HTERT RPE-1 (cell line): ENCODE measurements around the gene MYL12A.

Experiments
- in situ Hi-C: fragments of 300-500 bp; cut with MboI; formaldehyde crosslinking; loops from 4 replicates; pipeline ENCODE4 v1.14.3; 2020; ENCODE audit warnings: low sequenced_read_pairs

MYL12A gene

DNA sequence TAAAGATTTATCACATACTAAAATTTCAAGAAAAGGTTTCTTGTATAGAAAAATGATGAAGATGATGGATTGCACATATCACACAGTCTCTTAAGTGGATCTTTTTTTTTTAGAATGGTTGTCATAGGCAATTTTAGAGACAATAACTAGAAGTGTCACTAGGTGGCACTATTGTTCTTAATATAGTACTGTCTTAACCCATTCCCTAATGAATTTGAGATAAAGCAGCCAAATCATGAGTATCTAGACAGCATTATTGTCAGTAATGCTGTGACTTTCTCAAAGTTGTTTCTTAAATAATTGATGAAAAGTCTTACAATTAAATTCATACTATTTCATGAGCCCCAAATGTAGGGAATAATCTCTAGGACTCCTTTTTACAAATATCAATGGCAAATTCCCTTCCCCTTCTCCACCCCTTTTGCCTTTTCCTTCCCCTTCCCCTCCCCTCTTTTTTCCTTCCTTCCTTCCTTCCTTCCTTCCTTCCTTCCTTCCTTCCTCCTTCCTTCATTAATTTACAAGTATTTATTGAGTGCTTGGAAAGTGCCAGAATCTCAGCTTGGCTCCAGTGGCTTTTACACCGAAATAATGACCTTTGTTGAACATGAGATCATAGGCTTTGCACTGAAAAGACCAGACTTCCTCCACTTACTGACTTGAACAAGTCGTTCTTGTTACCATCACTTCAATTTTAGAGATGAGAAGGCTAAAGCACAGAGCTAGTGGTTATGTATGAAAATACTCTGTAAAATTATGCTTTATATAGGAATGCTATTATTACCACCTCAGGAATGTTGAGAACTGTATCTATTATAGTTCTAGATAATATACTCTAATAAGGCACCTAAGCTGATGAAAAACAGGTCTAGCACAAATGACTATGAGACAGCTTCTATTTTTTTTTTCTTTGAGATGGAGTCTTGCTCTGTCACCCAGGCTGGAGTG, 34.1 kb downstream of the MYL12A start:
- in situ Hi-C loops, result no loop called here

- in situ Hi-C loops, result no loop called here
Observed at GRCh38 chr18:3283253-3283863, 35.8 kb downstream of the MYL12A start.

GRCh38 chr18:3283908-3284307, 36.3 kb downstream of the MYL12A start:
- in situ Hi-C loops, result no loop called here

- in situ Hi-C loops, result no loop called here
Observed at GRCh38 chr18:3284501-3284900, 36.9 kb downstream of the MYL12A start.

DNA sequence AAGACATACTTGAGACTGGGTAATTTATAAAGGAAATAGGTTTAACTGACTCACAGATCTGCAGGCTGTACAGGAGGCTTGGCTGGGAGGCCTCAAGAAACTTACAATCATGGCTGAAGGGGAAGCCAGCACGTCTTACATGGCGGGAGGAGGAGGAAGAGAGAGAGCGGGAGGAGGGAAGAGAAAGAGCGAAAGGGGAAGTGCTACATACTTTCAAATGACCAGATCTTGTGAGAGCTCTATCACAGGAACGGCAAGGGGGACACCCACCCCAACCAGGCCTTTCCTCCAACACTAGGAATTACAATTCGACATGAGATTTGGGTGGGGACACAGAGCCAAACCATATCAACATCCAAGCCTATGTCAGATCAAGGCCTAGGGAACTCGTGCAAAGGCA, 38.6 kb downstream of the MYL12A start:
- in situ Hi-C loops, result no loop called here

DNA sequence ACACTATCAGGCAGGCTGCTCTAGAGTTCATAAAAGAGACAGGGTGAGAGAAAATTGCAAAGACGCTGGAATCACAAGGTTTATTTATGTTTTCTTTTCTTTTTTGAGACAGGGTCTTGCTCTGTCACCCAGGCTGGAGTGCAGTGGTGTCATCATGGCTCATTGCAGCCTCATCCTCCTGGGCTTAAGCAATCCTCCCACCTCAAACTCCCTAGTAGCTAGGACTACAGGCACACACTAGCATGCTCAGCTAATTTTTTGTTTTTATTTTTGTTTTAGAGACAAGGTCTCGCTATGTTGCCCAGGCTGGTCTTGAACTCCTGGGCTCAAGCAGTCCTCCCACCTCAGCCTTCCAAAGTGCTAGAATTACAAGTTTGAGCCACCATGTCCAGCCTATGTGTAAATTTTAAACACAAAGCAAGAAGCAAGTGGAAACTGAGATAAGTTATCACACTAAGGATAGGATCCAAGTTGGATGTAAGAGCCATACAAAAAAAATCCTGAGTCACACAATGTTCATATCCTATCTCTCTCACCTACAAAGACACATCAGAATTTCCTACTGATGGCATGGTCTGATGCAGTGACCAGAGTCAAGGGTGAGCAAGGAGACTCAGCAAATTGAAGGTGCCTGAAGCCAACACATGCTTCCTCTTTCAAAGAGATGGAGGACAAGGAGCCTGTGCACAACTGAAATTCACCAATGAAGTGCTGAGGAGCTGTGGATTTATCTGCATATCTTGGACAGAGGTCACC, 45.8 kb downstream of the MYL12A start:
- in situ Hi-C loops, result no loop called here

DNA sequence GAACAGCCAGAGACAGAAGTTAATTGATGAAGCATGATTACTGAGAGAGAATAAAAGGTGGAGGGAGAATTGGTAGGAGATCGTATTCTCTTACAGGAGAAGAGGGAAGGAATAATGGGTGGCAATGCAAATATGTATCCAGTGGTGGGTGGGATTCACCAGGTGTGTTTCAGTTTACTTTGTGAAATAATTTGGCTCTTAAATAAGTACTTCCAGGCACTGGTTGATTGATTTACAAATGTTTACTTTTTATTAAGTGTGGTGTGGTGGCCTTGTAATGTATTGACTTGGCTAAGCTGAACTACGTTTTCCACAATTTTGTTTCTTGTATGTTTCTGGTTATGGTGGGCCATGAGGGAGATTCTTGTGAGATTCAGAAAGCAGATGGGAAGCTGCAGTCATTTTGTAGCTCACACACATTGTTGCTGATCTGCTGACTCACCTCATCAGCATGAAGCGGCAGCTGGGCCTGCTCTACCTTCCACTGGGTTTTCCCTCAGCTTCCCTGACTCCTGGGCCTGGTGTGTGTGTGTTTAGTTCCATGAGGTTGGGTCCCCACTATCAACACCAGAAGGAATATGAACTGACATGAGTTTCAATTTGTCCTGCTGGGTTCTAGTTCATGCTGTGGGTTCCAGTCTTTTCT, 47.0 kb downstream of the MYL12A start:
- in situ Hi-C loops, result no loop called here

GRCh38 chr18:3297025-3297984, 49.7 kb downstream of the MYL12A start:
- in situ Hi-C loops, result no loop called here

DNA sequence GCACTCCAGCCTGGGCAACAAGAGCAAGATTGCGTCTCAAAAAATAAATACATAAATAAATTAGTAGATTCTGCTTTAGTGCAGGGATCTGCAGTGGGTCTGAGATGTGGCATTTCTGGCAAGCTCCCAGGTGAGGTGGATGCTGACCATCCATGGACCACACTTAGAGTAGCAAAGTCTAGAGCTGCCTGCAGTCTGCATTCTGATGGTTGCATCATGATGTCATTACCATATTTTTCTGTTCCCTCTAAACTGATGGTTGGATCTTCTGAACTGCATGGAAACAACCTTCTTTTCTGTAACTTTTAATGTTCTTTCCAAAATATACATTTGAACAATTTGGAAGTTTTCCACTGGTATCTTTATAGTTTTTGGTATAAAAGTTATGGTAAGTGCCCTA, 57.2 kb downstream of the MYL12A start:
- in situ Hi-C loops, result no loop called here

DNA sequence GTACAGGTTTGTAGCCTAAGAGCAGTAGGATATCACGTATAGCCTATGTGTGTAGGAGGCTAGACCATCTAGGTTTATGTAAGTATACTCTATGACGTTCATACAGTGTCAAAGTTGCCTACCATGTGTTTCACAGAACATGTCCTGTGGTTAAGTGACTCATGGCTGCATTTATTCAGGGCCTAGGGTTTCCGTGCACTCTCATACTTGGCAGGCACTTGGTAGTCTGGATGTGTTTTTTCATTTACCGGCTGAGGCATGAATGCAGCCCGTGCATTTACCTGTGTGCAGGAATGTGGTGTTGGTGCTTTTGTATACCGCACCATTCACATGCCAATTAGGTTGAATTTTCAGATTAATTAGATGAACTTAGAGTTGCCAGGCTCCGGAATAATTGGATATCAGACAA, 57.8 kb downstream of the MYL12A start:
- in situ Hi-C loops, result no loop called here
